Hepatocyte (in vitro differentiated cells): ENCODE measurements around the gene TWIST2. TPM values are rescaled to one million over a fixed set of nuclear protein-coding genes. Genes with fewer than 3 reads are reported as not detected.

Experiments
- DNase-seq: peaks from one replicate; pipeline ENCODE4 v3.0.0-alpha.2; 2016; ENCODE audit warnings: low spot score
- H2AFZ ChIP-seq: fragments of 200-600 bp; sonication (generic); 2 replicates; pipeline ENCODE4 v1.6.0; 2016; ENCODE audit warnings: antibody characterized with exemption, mild to moderate bottlenecking
- H3K27ac ChIP-seq: fragments of 200-600 bp; sonication (generic); 2 replicates; pipeline ENCODE4 v1.5.1; 2016; ENCODE audit warnings: mild to moderate bottlenecking
- H3K27me3 ChIP-seq: fragments of 200-600 bp; sonication (generic); 2 replicates; pipeline ENCODE4 v1.6.1; 2016
- H3K36me3 ChIP-seq: fragments of 200-600 bp; sonication (generic); replicated peaks from 2 replicates; pipeline ENCODE4 v1.5.1; 2016; ENCODE audit warnings: low read depth; ENCODE audit not compliant: insufficient read depth
- H3K4me1 ChIP-seq: fragments of 200-600 bp; sonication (generic); 2 replicates; pipeline ENCODE4 v1.5.1; 2016; ENCODE audit warnings: mild to moderate bottlenecking, moderate library complexity; ENCODE audit not compliant: insufficient read depth
- H3K4me2 ChIP-seq: fragments of 200-600 bp; sonication (generic); 2 replicates; pipeline ENCODE4 v1.6.0; 2016
- H3K4me3 ChIP-seq: fragments of 200-600 bp; sonication (generic); 2 replicates; pipeline ENCODE4 v1.5.1; 2016; ENCODE audit warnings: mild to moderate bottlenecking
- H3K79me2 ChIP-seq: fragments of 200-600 bp; sonication (generic); 2 replicates; pipeline ENCODE4 v1.6.0; 2017; ENCODE audit warnings: mild to moderate bottlenecking
- H3K9me2 ChIP-seq: fragments of 200-600 bp; sonication (generic); replicated peaks from 2 replicates; pipeline ENCODE4 v1.6.0; 2017; ENCODE audit warnings: mild to moderate bottlenecking; ENCODE audit not compliant: insufficient read depth
- H3K9me3 ChIP-seq: fragments of 200-600 bp; sonication (generic); 2 replicates; pipeline ENCODE4 v1.5.1; 2016; ENCODE audit warnings: low read depth, mild to moderate bottlenecking
- H4K20me1 ChIP-seq: fragments of 200-600 bp; sonication (generic); 2 replicates; pipeline ENCODE4 v1.6.0; 2016; ENCODE audit warnings: mild to moderate bottlenecking; ENCODE audit not compliant: insufficient read depth, poor library complexity, severe bottlenecking
- CTCF ChIP-seq: fragments of 200-600 bp; sonication (generic); IDR thresholded peaks from 2 replicates; pipeline ENCODE4 v1.5.1; 2016; ENCODE audit warnings: antibody characterized with exemption, mild to moderate bottlenecking; ENCODE audit not compliant: poor library complexity
- EZH2 ChIP-seq: fragments of 200-600 bp; sonication (generic); IDR thresholded peaks from 2 replicates; pipeline ENCODE4 v1.6.1; 2016; ENCODE audit warnings: antibody characterized with exemption, mild to moderate bottlenecking, borderline replicate concordance
- EZH2phosphoT487 ChIP-seq: fragments of 200-600 bp; sonication (generic); IDR thresholded peaks from one replicate; pipeline ENCODE4 v1.6.1; 2018; ENCODE audit warnings: antibody characterized with exemption, mild to moderate bottlenecking, low read depth, moderate library complexity; ENCODE audit not compliant: unreplicated experiment, severe bottlenecking
- WGBS: methylation state at CpG from one replicate; pipeline ENCODE4 v1.1.6; 2016; ENCODE audit warnings: low lambda C conversion rate; ENCODE audit errors: missing lambda C conversion rate; 5-methylcytosine and 5-hydroxymethylcytosine counted together
- polyA plus RNA-seq: library from polyadenylated mRNA; unstranded; fragments of >200 nt; fragmentation: Nextera tagmentation; extraction: Ambion mirVana; gene quantifications from 2 replicates; pipeline ENCODE4 v1.2.1, GENCODE V29; 2016
- total RNA-seq: library from RNA; depleted of rRNA; stranded (reverse); fragments of >200 nt; gene quantifications from 2 replicates; pipeline ENCODE4 v1.2.3, GENCODE V29; 2014

The TWIST2 gene
- total and polyA plus RNA-seq, 2 experiments from 2014 or later: 13.5 to 19.7 TPM

- Histone ChIP-seq H4K20me1 (no peaks in the 10 kb centered on the region), H3K36me3 (no peaks in the 10 kb centered on the region), H3K27me3 (no peaks in the 10 kb centered on the region), H2AFZ (no peak overlapping the region), H3K27ac (peak overlapping the region; percentile 2), H3K9me2 (no peaks in the 10 kb centered on the region), H3K4me2 (no peak overlapping the region), H3K9me3 (no peaks in the 10 kb centered on the region), H3K4me3 (no peak overlapping the region), H3K4me1 (no peaks in the 10 kb centered on the region), H3K79me2 (no peaks in the 10 kb centered on the region)
- TF ChIP-seq EZH2 (no peak), EZH2phosphoT487 (no peak), CTCF (no peak)
- DNase-seq: no peak
- WGBS: 69% methylated on average over 12 of the region's 12 CpGs
These were observed 81.6 kb downstream of the TWIST2 start for GRCh38 chr2:238929242-238930081.

GRCh38 chr2:238930216-238930615 lies 82.3 kb downstream of the TWIST2 start:
- Histone ChIP-seq H3K27me3 (no peaks in the 10 kb centered on the region), H3K9me2 (no peaks in the 10 kb centered on the region), H2AFZ (no peak overlapping the region), H3K36me3 (no peaks in the 10 kb centered on the region), H3K27ac (no peak overlapping the region), H3K4me2 (no peak overlapping the region), H3K9me3 (no peaks in the 10 kb centered on the region), H3K79me2 (no peaks in the 10 kb centered on the region), H4K20me1 (no peaks in the 10 kb centered on the region), H3K4me3 (no peak overlapping the region), H3K4me1 (no peaks in the 10 kb centered on the region)
- TF ChIP-seq EZH2 (no peak), EZH2phosphoT487 (no peak), CTCF (no peak)
- 95% methylated on average over 6 of the region's 6 CpGs for WGBS
- no peak for DNase-seq

GRCh38 chr2:238936162-238937052 lies 88.5 kb downstream of the TWIST2 start:
- no peak for DNase-seq
- H3K4me1 ChIP-seq: no peaks in the 10 kb centered on the region
- no peaks in the 10 kb centered on the region for H3K9me2 ChIP-seq
- H3K4me2 ChIP-seq: no peak overlapping the region
- no peak overlapping the region for H3K27ac ChIP-seq
- TF ChIP-seq EZH2phosphoT487 (no peak), CTCF (no peak), EZH2 (no peak)
- H3K79me2 ChIP-seq: no peaks in the 10 kb centered on the region
- no peak overlapping the region for H2AFZ ChIP-seq
- H4K20me1 ChIP-seq: no peaks in the 10 kb centered on the region
- no peaks in the 10 kb centered on the region for H3K36me3 ChIP-seq
- WGBS: 91% methylated on average over 15 of the region's 15 CpGs
- H3K9me3 ChIP-seq: no peaks in the 10 kb centered on the region
- H3K27me3 ChIP-seq: no peaks in the 10 kb centered on the region
- no peak overlapping the region for H3K4me3 ChIP-seq
